ENCODE measurements around the gene NTM. TPM values are rescaled to one million over a fixed set of nuclear protein-coding genes. Genes with fewer than 3 reads are reported as not detected.

NTM gene
- total and polyA plus RNA-seq, 7 donors: 0.07 to 1.1 (median 0.22) TPM; not detected in 2

- no peak for TF ChIP-seq CTCF (IDR thresholded peaks at IDR 0.05)
- intact Hi-C loops (cut with DNase I): no loop called here
- Histone ChIP-seq H3K4me1 (no peaks in the 10 kb centered on the region), H3K9me3 (no peaks in the 10 kb centered on the region), H3K27me3 (ENCODE audit: insufficient read depth in 3 of 3, low read length in 2 of 3) (peaks cover 0 to 2% (median 0%) of the 10 kb centered on the region in 3 donors), H3K36me3 (ENCODE audit: insufficient read depth in 1 of 2, low read depth in 1 of 2) (no peaks in the 10 kb centered on the region), H3K4me3 (no peak overlapping the region), H3K27ac (no peak overlapping the region)
- DNase-seq (no peak), ATAC-seq (no peak)
- WGBS, 3 donors: 81 to 94% (median 84%) methylated on average over 3 of the region's 3 CpGs
These were observed 315.5 kb downstream of the NTM start for GRCh38 chr11:131685906-131686305.

GRCh38 chr11:131686836-131687235, 316.4 kb downstream of the NTM start:
- intact Hi-C loops (cut with DNase I): no loop called here
- no peak overlapping the region for H3K4me3 ChIP-seq
- no peaks in the 10 kb centered on the region for H3K4me1 ChIP-seq
- no peak for ATAC-seq
- WGBS, 3 donors: 91 to 93% (median 93%) methylated on average over 9 of the region's 9 CpGs
- DNase-seq: no peak
- H3K27ac ChIP-seq: no peak overlapping the region
- no peaks in the 10 kb centered on the region for H3K9me3 ChIP-seq
- H3K27me3 ChIP-seq (ENCODE audit: insufficient read depth in 3 of 3, low read length in 2 of 3): peaks cover 0 to 11% (median 0%) of the 10 kb centered on the region in 3 donors
- TF ChIP-seq CTCF (IDR thresholded peaks at IDR 0.05): no peak
- no peaks in the 10 kb centered on the region for H3K36me3 ChIP-seq (ENCODE audit: insufficient read depth in 1 of 2, low read depth in 1 of 2)

- H3K9me3 ChIP-seq: no peaks in the 10 kb centered on the region
- TF ChIP-seq CTCF (IDR thresholded peaks at IDR 0.05): no peak
- ATAC-seq: no peak
- H3K27me3 ChIP-seq (ENCODE audit: insufficient read depth in 3 of 3, low read length in 2 of 3): peaks cover 0 to 14% (median 0%) of the 10 kb centered on the region in 3 donors
- no peaks in the 10 kb centered on the region for H3K36me3 ChIP-seq (ENCODE audit: insufficient read depth in 1 of 2, low read depth in 1 of 2)
- no peak overlapping the region for H3K27ac ChIP-seq
- H3K4me1 ChIP-seq: no peaks in the 10 kb centered on the region
- no peak overlapping the region for H3K4me3 ChIP-seq
- intact Hi-C loops (cut with DNase I): no loop called here
- DNase-seq: no peak
- WGBS, 3 donors: 79 to 81% (median 80%) methylated on average over 30 of the region's 30 CpGs
These were observed 317.1 kb downstream of the NTM start for GRCh38 chr11:131687291-131688047.

GRCh38 chr11:131688048-131688693, 317.8 kb downstream of the NTM start:
- 9 to 14% (median 11%) methylated on average over 32 to 34 of the region's 34 CpGs for WGBS, 3 donors
- intact Hi-C loops (cut with DNase I): no loop called here
- peak; percentile 51 to 72 for DNase-seq
- Histone ChIP-seq H3K9me3 (no peaks in the 10 kb centered on the region), H3K4me1 (no peaks in the 10 kb centered on the region), H3K27me3 (ENCODE audit: insufficient read depth in 3 of 3, low read length in 2 of 3) (peaks cover 0 to 15% (median 0%) of the 10 kb centered on the region in 3 donors), H3K36me3 (ENCODE audit: insufficient read depth in 1 of 2, low read depth in 1 of 2) (no peaks in the 10 kb centered on the region), H3K27ac (no peak overlapping the region), H3K4me3 (peak overlapping the region; percentile 32)
- TF ChIP-seq CTCF (IDR thresholded peaks at IDR 0.05): peak; percentile 64
- peak; percentile 36 to 84 (median 66) for ATAC-seq

All from psoas muscle (tissue), 8 donors.